Loucy (cell line): Measurements from ENCODE around the gene EMP1.

Source experiments
- EZH2phosphoT487 ChIP-seq: fragments of 200-600 bp; IDR thresholded peaks from 2 replicates; pipeline ENCODE4 v1.6.1; 2018; ENCODE audit warnings: antibody characterized with exemption, mild to moderate bottlenecking, moderate library complexity, borderline replicate concordance
- TF ChIP-seq, protein P1 (sequence below): fragments of 200-600 bp; sonication (generic); conservative IDR thresholded peaks from 2 replicates; pipeline ENCODE4 v1.5.1; 2014; ENCODE audit warnings: mild to moderate bottlenecking, antibody characterized with exemption, low read length

DNA sequence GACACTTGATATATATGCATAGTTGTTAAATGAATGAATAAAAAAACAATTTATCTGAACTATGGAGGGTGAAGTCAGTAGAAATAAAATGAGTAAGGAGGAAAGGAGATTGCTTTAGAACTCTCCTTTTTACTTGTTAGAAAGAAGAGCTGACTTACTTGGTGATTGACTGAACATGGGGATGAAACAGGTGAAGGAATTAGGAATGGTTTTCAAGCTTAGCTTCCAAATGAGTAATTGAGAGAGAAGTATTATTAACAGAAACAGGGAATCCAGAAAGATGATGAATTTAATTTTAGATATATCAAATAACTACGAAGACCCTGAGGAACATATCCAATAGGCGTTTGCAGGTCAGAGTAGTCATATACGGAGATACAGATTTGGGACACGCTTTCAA, 33.6 kb upstream of the EMP1 start:
- TF ChIP-seq, protein P1, sequence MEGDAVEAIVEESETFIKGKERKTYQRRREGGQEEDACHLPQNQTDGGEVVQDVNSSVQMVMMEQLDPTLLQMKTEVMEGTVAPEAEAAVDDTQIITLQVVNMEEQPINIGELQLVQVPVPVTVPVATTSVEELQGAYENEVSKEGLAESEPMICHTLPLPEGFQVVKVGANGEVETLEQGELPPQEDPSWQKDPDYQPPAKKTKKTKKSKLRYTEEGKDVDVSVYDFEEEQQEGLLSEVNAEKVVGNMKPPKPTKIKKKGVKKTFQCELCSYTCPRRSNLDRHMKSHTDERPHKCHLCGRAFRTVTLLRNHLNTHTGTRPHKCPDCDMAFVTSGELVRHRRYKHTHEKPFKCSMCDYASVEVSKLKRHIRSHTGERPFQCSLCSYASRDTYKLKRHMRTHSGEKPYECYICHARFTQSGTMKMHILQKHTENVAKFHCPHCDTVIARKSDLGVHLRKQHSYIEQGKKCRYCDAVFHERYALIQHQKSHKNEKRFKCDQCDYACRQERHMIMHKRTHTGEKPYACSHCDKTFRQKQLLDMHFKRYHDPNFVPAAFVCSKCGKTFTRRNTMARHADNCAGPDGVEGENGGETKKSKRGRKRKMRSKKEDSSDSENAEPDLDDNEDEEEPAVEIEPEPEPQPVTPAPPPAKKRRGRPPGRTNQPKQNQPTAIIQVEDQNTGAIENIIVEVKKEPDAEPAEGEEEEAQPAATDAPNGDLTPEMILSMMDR: no peak
- TF ChIP-seq EZH2phosphoT487: no peak
